ENCODE results near the gene SMAD5.

Gene SMAD5

DNA sequence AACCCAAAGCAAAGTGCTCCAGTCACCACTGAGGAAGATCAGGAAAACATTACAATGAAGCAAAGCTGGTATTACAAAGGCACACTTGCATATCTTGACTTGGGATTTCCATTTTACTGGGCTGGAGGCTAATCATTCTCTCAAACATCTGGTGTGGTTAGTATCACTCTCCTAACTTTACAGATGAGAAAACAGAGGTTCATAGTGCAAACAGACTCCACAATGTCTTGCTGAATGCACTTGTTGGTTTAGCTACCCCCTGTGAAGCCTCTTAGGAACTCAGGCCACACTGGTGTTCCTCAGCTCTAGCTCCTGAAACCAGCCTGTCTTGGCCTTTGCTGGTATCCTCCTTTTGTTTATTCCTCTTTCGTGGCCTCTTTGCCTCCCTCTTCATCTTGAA, 29.5 kb upstream of the SMAD5 start:
- peaks cover 1 to 7% of the 10 kb centered on the region in 2 experiments for H3K27me3 ChIP-seq (ENCODE audit: control insufficient read depth in 1 of 2, insufficient read depth in 1 of 2, low read length in 2 of 2)
- no peaks in the 10 kb centered on the region for H3K9me3 ChIP-seq (ENCODE audit: control insufficient read depth, low read length)
- H4K91ac ChIP-seq (ENCODE audit: low read length), result no peak overlapping the region
- H2AK5ac ChIP-seq (ENCODE audit: low read length, severe bottlenecking), result no peak overlapping the region
- no peak overlapping the region for H4K8ac ChIP-seq (ENCODE audit: low read length)
- no peak overlapping the region for H3K27ac ChIP-seq (ENCODE audit: low read length, poor library complexity, severe bottlenecking)
- H3K14ac ChIP-seq (ENCODE audit: low read length in 2 of 2), result no peak overlapping the region
- H2BK5ac ChIP-seq (ENCODE audit: low read depth, low read length, poor library complexity, severe bottlenecking), result no peak overlapping the region
- WGBS, result no CpG with 5 or more reads among the region's 1 CpG
- no peaks in the 10 kb centered on the region for H3K79me1 ChIP-seq (replicated peaks; ENCODE audit: low read length, poor library complexity, severe bottlenecking)
- no peak overlapping the region for H3K4ac ChIP-seq (ENCODE audit: low read depth in 1 of 2, low read length in 2 of 2)
- no peak overlapping the region for H3K18ac ChIP-seq (ENCODE audit: low read depth in 1 of 2, low read length in 2 of 2)
- no peak overlapping the region for H2BK12ac ChIP-seq (ENCODE audit: low read length in 2 of 2)
- peaks cover 2% of the 10 kb centered on the region for H3K4me1 ChIP-seq (ENCODE audit: control insufficient read depth, insufficient read depth, low read depth, low read length)
- DNase-seq, result no peak
- H3K4me2 ChIP-seq (ENCODE audit: low read length, poor library complexity, severe bottlenecking), result no peak overlapping the region
- H3K36me3 ChIP-seq (ENCODE audit: control insufficient read depth in 1 of 2, insufficient read depth in 2 of 2, low read depth in 1 of 2, low read length in 2 of 2), result no peaks in the 10 kb centered on the region
- H3K23ac ChIP-seq (ENCODE audit: low read length in 2 of 2), result no peak overlapping the region
- H2BK15ac ChIP-seq (ENCODE audit: low read depth, poor library complexity, severe bottlenecking), result no peak overlapping the region
- no peak overlapping the region for H2BK120ac ChIP-seq (ENCODE audit: low read depth, low read length)
- H2AFZ ChIP-seq (ENCODE audit: low read depth, low read length), result no peak overlapping the region
- H3K4me3 ChIP-seq (ENCODE audit: insufficient read depth in 1 of 2, low read depth in 1 of 2, low read length in 2 of 2), result no peak overlapping the region
- H3K9ac ChIP-seq (ENCODE audit: low read length), result no peak overlapping the region

DNA sequence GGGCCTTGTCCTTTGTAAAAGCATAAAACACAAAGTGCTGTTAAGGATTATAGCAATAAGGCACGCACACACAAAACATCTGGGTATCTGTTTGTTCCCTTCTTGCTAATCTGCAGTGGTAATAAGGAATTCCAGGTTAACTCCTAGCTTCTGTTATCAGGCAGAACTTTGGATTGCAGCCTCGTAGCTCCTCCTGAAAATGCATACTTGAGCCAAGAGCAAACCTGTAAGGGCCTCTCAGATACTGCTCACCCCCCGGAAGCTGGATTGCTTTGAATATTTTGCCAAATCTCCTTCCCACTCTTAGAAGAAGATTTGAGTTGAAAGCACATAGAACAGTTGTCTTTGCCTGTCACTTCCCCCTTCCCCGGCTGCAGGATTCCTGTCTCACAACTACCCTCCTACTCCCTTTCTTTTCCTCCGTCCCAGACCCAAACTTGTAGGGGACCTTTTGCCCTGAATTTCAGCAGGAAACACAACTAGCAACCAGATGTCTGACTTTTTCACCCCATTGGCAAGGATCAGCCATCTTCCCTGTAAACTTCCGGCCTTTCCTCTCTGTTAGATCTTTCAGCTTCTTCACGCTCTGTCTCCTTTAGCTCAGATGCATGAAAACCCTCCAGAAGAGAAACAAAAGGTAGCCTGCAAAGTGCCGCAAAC, 28.2 kb upstream of the SMAD5 start:
- Histone ChIP-seq H4K8ac (ENCODE audit: low read length) (no peak overlapping the region), H3K18ac (ENCODE audit: low read depth in 1 of 2, low read length in 2 of 2) (no peak overlapping the region), H2AK5ac (ENCODE audit: low read length, severe bottlenecking) (no peak overlapping the region), H4K91ac (ENCODE audit: low read length) (no peak overlapping the region), H3K9ac (ENCODE audit: low read length) (no peak overlapping the region), H3K79me1 (replicated peaks; ENCODE audit: low read length, poor library complexity, severe bottlenecking) (no peaks in the 10 kb centered on the region), H3K9me3 (ENCODE audit: control insufficient read depth, low read length) (no peaks in the 10 kb centered on the region), H3K4me3 (ENCODE audit: insufficient read depth in 1 of 2, low read depth in 1 of 2, low read length in 2 of 2) (no peak overlapping the region), H3K23ac (ENCODE audit: low read length in 2 of 2) (peak overlapping the region in 1 of 2 experiments; percentile 26), H3K27ac (ENCODE audit: low read length, poor library complexity, severe bottlenecking) (no peak overlapping the region), H2BK15ac (ENCODE audit: low read depth, poor library complexity, severe bottlenecking) (no peak overlapping the region), H3K14ac (ENCODE audit: low read length in 2 of 2) (no peak overlapping the region), H2BK5ac (ENCODE audit: low read depth, low read length, poor library complexity, severe bottlenecking) (no peak overlapping the region), H3K4me2 (ENCODE audit: low read length, poor library complexity, severe bottlenecking) (no peak overlapping the region), H3K27me3 (ENCODE audit: control insufficient read depth in 1 of 2, insufficient read depth in 1 of 2, low read length in 2 of 2) (peaks cover 0 to 7% of the 10 kb centered on the region in 2 experiments), H2BK120ac (ENCODE audit: low read depth, low read length) (no peak overlapping the region), H3K36me3 (ENCODE audit: control insufficient read depth in 1 of 2, insufficient read depth in 2 of 2, low read depth in 1 of 2, low read length in 2 of 2) (no peaks in the 10 kb centered on the region), H3K4ac (ENCODE audit: low read depth in 1 of 2, low read length in 2 of 2) (no peak overlapping the region), H2BK12ac (ENCODE audit: low read length in 2 of 2) (no peak overlapping the region), H2AFZ (ENCODE audit: low read depth, low read length) (peak overlapping the region; percentile 31), H3K4me1 (ENCODE audit: control insufficient read depth, insufficient read depth, low read depth, low read length) (peaks cover 2% of the 10 kb centered on the region)
- no peak for DNase-seq
- WGBS, result 51% methylated on average over 7 of the region's 8 CpGs

DNA sequence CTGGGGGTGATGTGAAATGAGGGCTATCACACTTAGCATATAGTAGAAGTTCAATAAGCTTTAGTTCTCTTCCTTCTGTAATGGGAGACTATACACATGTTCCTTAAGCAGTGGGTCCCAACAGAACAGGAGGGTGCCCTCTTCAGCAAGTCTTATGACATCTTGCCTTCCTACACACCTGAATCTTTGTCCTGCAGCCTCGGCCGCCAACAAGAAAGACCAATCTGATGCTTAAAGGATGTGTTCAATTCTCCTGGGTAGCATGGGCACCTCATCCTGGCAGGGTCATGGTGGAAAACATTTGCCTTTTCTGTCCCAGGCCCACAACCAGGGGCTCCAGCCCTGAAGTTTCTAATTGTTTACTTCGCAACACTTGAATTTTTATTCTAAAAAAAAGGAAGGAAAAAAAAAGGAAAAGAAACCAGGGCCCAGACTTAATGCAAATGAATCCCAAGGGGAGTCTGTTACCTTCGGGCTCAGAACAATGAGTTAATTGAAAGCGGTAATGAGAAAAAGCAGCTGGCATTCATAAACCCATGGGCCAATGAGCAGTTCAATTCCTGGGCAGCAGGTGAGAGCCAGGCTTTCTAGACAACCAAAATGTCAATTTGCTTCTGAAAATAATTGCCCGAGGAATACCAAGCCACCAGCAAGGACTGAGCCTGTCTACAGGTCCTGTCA, 26.2 kb upstream of the SMAD5 start:
- Histone ChIP-seq H3K23ac (ENCODE audit: low read length in 2 of 2) (no peak overlapping the region), H3K4me2 (ENCODE audit: low read length, poor library complexity, severe bottlenecking) (no peak overlapping the region), H3K27me3 (ENCODE audit: control insufficient read depth in 1 of 2, insufficient read depth in 1 of 2, low read length in 2 of 2) (no peaks in the 10 kb centered on the region), H3K9me3 (ENCODE audit: control insufficient read depth, low read length) (no peaks in the 10 kb centered on the region), H3K79me1 (replicated peaks; ENCODE audit: low read length, poor library complexity, severe bottlenecking) (no peaks in the 10 kb centered on the region), H3K14ac (ENCODE audit: low read length in 2 of 2) (no peak overlapping the region), H3K18ac (ENCODE audit: low read depth in 1 of 2, low read length in 2 of 2) (no peak overlapping the region), H3K4me1 (ENCODE audit: control insufficient read depth, insufficient read depth, low read depth, low read length) (peaks cover 2% of the 10 kb centered on the region), H3K36me3 (ENCODE audit: control insufficient read depth in 1 of 2, insufficient read depth in 2 of 2, low read depth in 1 of 2, low read length in 2 of 2) (no peaks in the 10 kb centered on the region), H4K91ac (ENCODE audit: low read length) (no peak overlapping the region), H2BK5ac (ENCODE audit: low read depth, low read length, poor library complexity, severe bottlenecking) (no peak overlapping the region), H3K4me3 (ENCODE audit: insufficient read depth in 1 of 2, low read depth in 1 of 2, low read length in 2 of 2) (no peak overlapping the region), H2AFZ (ENCODE audit: low read depth, low read length) (no peak overlapping the region), H2BK15ac (ENCODE audit: low read depth, poor library complexity, severe bottlenecking) (no peak overlapping the region), H2BK120ac (ENCODE audit: low read depth, low read length) (no peak overlapping the region), H3K9ac (ENCODE audit: low read length) (no peak overlapping the region), H3K4ac (ENCODE audit: low read depth in 1 of 2, low read length in 2 of 2) (no peak overlapping the region), H2BK12ac (ENCODE audit: low read length in 2 of 2) (peak overlapping the region in 1 of 2 experiments; percentile 33), H2AK5ac (ENCODE audit: low read length, severe bottlenecking) (no peak overlapping the region), H3K27ac (ENCODE audit: low read length, poor library complexity, severe bottlenecking) (no peak overlapping the region), H4K8ac (ENCODE audit: low read length) (no peak overlapping the region)
- DNase-seq, result no peak
- 84% methylated on average over 6 of the region's 6 CpGs for WGBS

DNA sequence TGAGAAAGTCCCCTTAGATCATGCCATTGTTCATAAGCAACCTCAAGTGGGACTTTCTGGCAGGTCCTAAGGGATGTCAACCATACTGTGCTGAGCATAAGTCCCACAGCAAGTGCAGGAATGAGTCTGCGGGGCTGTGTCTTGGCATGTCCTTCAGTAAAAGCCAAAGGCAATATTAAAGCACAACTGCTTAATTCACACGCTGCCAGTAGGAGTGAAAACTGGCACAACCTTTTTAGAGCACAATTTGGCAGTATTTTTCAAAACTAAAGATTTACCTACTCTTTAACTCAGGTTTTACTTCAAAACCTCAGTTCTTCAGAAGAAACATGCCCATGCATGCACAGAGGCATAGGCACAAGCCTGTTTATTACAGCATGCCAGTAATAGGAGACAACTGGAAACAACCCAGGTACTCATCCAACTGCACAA, 24.4 kb upstream of the SMAD5 start:
- Histone ChIP-seq H3K9me3 (ENCODE audit: control insufficient read depth, low read length) (no peaks in the 10 kb centered on the region), H3K27me3 (ENCODE audit: control insufficient read depth in 1 of 2, insufficient read depth in 1 of 2, low read length in 2 of 2) (peaks cover 0 to 1% of the 10 kb centered on the region in 2 experiments), H2BK15ac (ENCODE audit: low read depth, poor library complexity, severe bottlenecking) (no peak overlapping the region), H4K91ac (ENCODE audit: low read length) (no peak overlapping the region), H3K9ac (ENCODE audit: low read length) (no peak overlapping the region), H2BK12ac (ENCODE audit: low read length in 2 of 2) (no peak overlapping the region), H3K14ac (ENCODE audit: low read length in 2 of 2) (no peak overlapping the region), H3K79me1 (replicated peaks; ENCODE audit: low read length, poor library complexity, severe bottlenecking) (no peaks in the 10 kb centered on the region), H3K4me1 (ENCODE audit: control insufficient read depth, insufficient read depth, low read depth, low read length) (peaks cover 2% of the 10 kb centered on the region), H4K8ac (ENCODE audit: low read length) (no peak overlapping the region), H2BK120ac (ENCODE audit: low read depth, low read length) (no peak overlapping the region), H3K4ac (ENCODE audit: low read depth in 1 of 2, low read length in 2 of 2) (no peak overlapping the region), H2AK5ac (ENCODE audit: low read length, severe bottlenecking) (no peak overlapping the region), H2AFZ (ENCODE audit: low read depth, low read length) (no peak overlapping the region), H3K27ac (ENCODE audit: low read length, poor library complexity, severe bottlenecking) (no peak overlapping the region), H3K4me3 (ENCODE audit: insufficient read depth in 1 of 2, low read depth in 1 of 2, low read length in 2 of 2) (no peak overlapping the region), H3K18ac (ENCODE audit: low read depth in 1 of 2, low read length in 2 of 2) (no peak overlapping the region), H3K4me2 (ENCODE audit: low read length, poor library complexity, severe bottlenecking) (no peak overlapping the region), H2BK5ac (ENCODE audit: low read depth, low read length, poor library complexity, severe bottlenecking) (no peak overlapping the region), H3K23ac (ENCODE audit: low read length in 2 of 2) (no peak overlapping the region), H3K36me3 (ENCODE audit: control insufficient read depth in 1 of 2, insufficient read depth in 2 of 2, low read depth in 1 of 2, low read length in 2 of 2) (no peaks in the 10 kb centered on the region)
- no peak for DNase-seq
- WGBS, result 79% methylated on average over 2 of the region's 2 CpGs

Measured in mesenchymal stem cell (in vitro differentiated cells and primary cell).